BE2C (cell line): Measurements from ENCODE around the gene FSTL4.

ENCODE experiments used
- DNase-seq: peaks from one replicate; pipeline ENCODE4 v3.0.0-alpha.2; 2020
- H3K27me3 ChIP-seq: fragments of 250-450 bp; sonication (Bioruptor Pico); 2 replicates; pipeline ENCODE4 v1.5.1; 2020; ENCODE audit warnings: mild to moderate bottlenecking
- H3K36me3 ChIP-seq: fragments of 250-450 bp; sonication (Bioruptor Pico); 2 replicates; pipeline ENCODE4 v1.5.1; 2020; ENCODE audit warnings: mild to moderate bottlenecking
- H3K4me1 ChIP-seq: fragments of 250-450 bp; sonication (Bioruptor Pico); 2 replicates; pipeline ENCODE4 v1.5.1; 2020
- H3K4me3 ChIP-seq: 2 replicates; pipeline ENCODE4 v1.5.1; 2011; ENCODE audit warnings: low read depth, low read length
- H3K9me3 ChIP-seq: fragments of 250-450 bp; sonication (Bioruptor Pico); 2 replicates; pipeline ENCODE4 v1.5.1; 2020
- CTCF ChIP-seq: IDR thresholded peaks from 2 replicates; pipeline ENCODE4 v1.5.1; 2012; ENCODE audit warnings: mild to moderate bottlenecking, low read depth, low read length

The FSTL4 gene

GRCh38 chr5:133508845-133509741, 103.2 kb downstream of the FSTL4 start:
- no peaks in the 10 kb centered on the region for H3K36me3 ChIP-seq
- H3K9me3 ChIP-seq = no peaks in the 10 kb centered on the region
- H3K27me3 ChIP-seq = no peaks in the 10 kb centered on the region
- H3K4me3 ChIP-seq = no peak overlapping the region
- no peak for TF ChIP-seq CTCF
- H3K4me1 ChIP-seq = no peaks in the 10 kb centered on the region
- DNase-seq = no peak

GRCh38 chr5:133508331-133508730, 104.0 kb downstream of the FSTL4 start:
- TF ChIP-seq CTCF = no peak
- no peaks in the 10 kb centered on the region for H3K4me1 ChIP-seq
- H3K36me3 ChIP-seq = no peaks in the 10 kb centered on the region
- no peak overlapping the region for H3K4me3 ChIP-seq
- no peak for DNase-seq
- H3K27me3 ChIP-seq = no peaks in the 10 kb centered on the region
- no peaks in the 10 kb centered on the region for H3K9me3 ChIP-seq

- DNase-seq = no peak
Measured at GRCh38 chr5:133506181-133506580, 106.2 kb downstream of the FSTL4 start.

GRCh38 chr5:133503511-133503910, 108.8 kb downstream of the FSTL4 start:
- TF ChIP-seq CTCF = no peak
- Histone ChIP-seq H3K4me1 (no peaks in the 10 kb centered on the region), H3K4me3 (no peak overlapping the region), H3K9me3 (no peaks in the 10 kb centered on the region), H3K27me3 (no peaks in the 10 kb centered on the region), H3K36me3 (no peaks in the 10 kb centered on the region)
- no peak for DNase-seq

More at GRCh38 chr5:133506181-133506580, 106.2 kb downstream of the FSTL4 start:
- Histone ChIP-seq H3K36me3 (no peaks in the 10 kb centered on the region), H3K9me3 (no peaks in the 10 kb centered on the region), H3K27me3 (no peaks in the 10 kb centered on the region), H3K4me3 (no peak overlapping the region), H3K4me1 (no peaks in the 10 kb centered on the region)
- no peak for TF ChIP-seq CTCF

GRCh38 chr5:133499895-133500294, 112.4 kb downstream of the FSTL4 start:
- Histone ChIP-seq H3K9me3 (no peaks in the 10 kb centered on the region), H3K4me3 (no peak overlapping the region), H3K27me3 (no peaks in the 10 kb centered on the region), H3K4me1 (no peaks in the 10 kb centered on the region), H3K36me3 (no peaks in the 10 kb centered on the region)
- no peak for TF ChIP-seq CTCF
- no peak for DNase-seq

GRCh38 chr5:133497608-133498348, 114.6 kb downstream of the FSTL4 start:
- no peak for TF ChIP-seq CTCF
- DNase-seq = no peak
- Histone ChIP-seq H3K27me3 (no peaks in the 10 kb centered on the region), H3K4me3 (no peak overlapping the region), H3K36me3 (no peaks in the 10 kb centered on the region), H3K9me3 (no peaks in the 10 kb centered on the region), H3K4me1 (no peaks in the 10 kb centered on the region)
